MM.1S (cell line): ENCODE data around the gene KRTAP9-8.

ENCODE experiments used
- DNase-seq: peaks from one replicate; pipeline ENCODE4 v3.0.0-alpha.2; 2015
- H2AFZ ChIP-seq: fragments of 300-600 bp; sonication (generic); 2 replicates; pipeline ENCODE4 v1.6.0; 2016; ENCODE audit warnings: antibody characterized with exemption, low read length
- H3F3A ChIP-seq: fragments of 300-600 bp; sonication (generic); 2 replicates; pipeline ENCODE4 v1.6.1; 2016; ENCODE audit warnings: mild to moderate bottlenecking, antibody characterized with exemption, low read length, moderate library complexity, mixed read lengths; ENCODE audit not compliant: insufficient read depth
- H3K27ac ChIP-seq: fragments of 300-600 bp; sonication (generic); 2 replicates; pipeline ENCODE4 v1.5.1; 2016; ENCODE audit warnings: mild to moderate bottlenecking, low read length
- H3K27me3 ChIP-seq: fragments of 300-600 bp; sonication (generic); replicated peaks from 2 replicates; pipeline ENCODE4 v1.6.0; 2016; ENCODE audit warnings: low read length; ENCODE audit not compliant: insufficient read depth
- H3K36me3 ChIP-seq: fragments of 300-600 bp; sonication (generic); replicated peaks from 2 replicates; pipeline ENCODE4 v1.6.1; 2016; ENCODE audit warnings: mild to moderate bottlenecking, low read length, mixed read lengths; ENCODE audit not compliant: insufficient read depth
- H3K4me1 ChIP-seq: fragments of 300-600 bp; sonication (generic); 2 replicates; pipeline ENCODE4 v1.6.1; 2016; ENCODE audit warnings: low read length, mixed read lengths
- H3K4me2 ChIP-seq: fragments of 300-600 bp; sonication (generic); 2 replicates; pipeline ENCODE4 v1.6.0; 2016; ENCODE audit warnings: low read depth, low read length
- H3K4me3 ChIP-seq: fragments of 300-600 bp; sonication (generic); 2 replicates; pipeline ENCODE4 v1.5.1; 2016; ENCODE audit warnings: low read length, mixed read lengths
- H3K79me2 ChIP-seq: fragments of 300-600 bp; sonication (generic); 2 replicates; pipeline ENCODE4 v1.6.1; 2016; ENCODE audit warnings: mixed run types, low read length, mixed read lengths
- H3K9ac ChIP-seq: fragments of 300-600 bp; sonication (generic); 2 replicates; pipeline ENCODE4 v1.6.1; 2016; ENCODE audit warnings: low read length, mixed read lengths
- H3K9me2 ChIP-seq: fragments of 300-600 bp; sonication (generic); replicated peaks from 2 replicates; pipeline ENCODE4 v1.6.1; 2016; ENCODE audit warnings: mild to moderate bottlenecking, low read length, mixed read lengths; ENCODE audit not compliant: insufficient read depth
- H3K9me3 ChIP-seq: fragments of 300-600 bp; sonication (generic); replicated peaks from 2 replicates; pipeline ENCODE4 v1.6.1; 2016; ENCODE audit warnings: mild to moderate bottlenecking, low read length, mixed read lengths; ENCODE audit not compliant: insufficient read depth
- H4K20me1 ChIP-seq: fragments of 300-600 bp; sonication (generic); 2 replicates; pipeline ENCODE4 v1.6.1; 2016; ENCODE audit warnings: mild to moderate bottlenecking, low read length, moderate library complexity, mixed read lengths; ENCODE audit not compliant: insufficient read depth
- EZH2 ChIP-seq: fragments of 300-600 bp; sonication (generic); optimal IDR thresholded peaks from 2 replicates; pipeline ENCODE3; 2017; ENCODE audit warnings: low read depth, mild to moderate bottlenecking, antibody characterized with exemption, low read length, mixed read lengths
- EZH2phosphoT487 ChIP-seq: fragments of 300-600 bp; sonication (generic); IDR thresholded peaks from 2 replicates; pipeline ENCODE4 v1.6.1; 2018; ENCODE audit warnings: antibody characterized with exemption, low read length
- TF ChIP-seq, protein P1 (sequence below): fragments of 300-600 bp; sonication (generic); IDR thresholded peaks from 2 replicates; pipeline ENCODE4 v1.5.1; 2016; ENCODE audit warnings: antibody characterized with exemption, low read length, mixed read lengths

KRTAP9-8 gene

DNA sequence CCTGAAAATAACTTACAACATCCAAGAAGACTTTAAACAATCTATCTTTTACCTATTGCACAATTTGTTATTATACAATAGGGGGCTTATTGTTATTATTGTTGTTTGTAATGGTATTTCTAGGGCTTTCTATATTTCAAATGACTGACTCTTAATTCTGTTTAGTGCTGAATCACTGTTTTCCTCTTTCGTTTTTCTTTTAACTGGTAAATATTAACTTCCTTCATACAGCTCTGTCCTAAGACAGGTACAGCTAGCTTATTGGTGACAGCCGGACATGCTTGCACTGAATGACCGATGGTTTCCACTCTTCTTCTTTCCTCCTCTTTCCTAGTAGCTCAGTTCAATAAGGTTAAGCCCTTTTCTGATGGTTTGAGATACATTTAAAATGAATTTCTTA is 49.3 kb downstream of the KRTAP9-8 start:
- Histone ChIP-seq H3K79me2 (no peaks in the 10 kb centered on the region), H3K4me3 (no peak overlapping the region), H3K9me2 (no peaks in the 10 kb centered on the region), H3F3A (no peaks in the 10 kb centered on the region), H3K36me3 (no peaks in the 10 kb centered on the region), H3K4me1 (no peaks in the 10 kb centered on the region), H4K20me1 (no peaks in the 10 kb centered on the region), H3K4me2 (no peak overlapping the region), H3K27ac (no peak overlapping the region), H3K27me3 (no peaks in the 10 kb centered on the region), H2AFZ (no peak overlapping the region), H3K9ac (no peak overlapping the region), H3K9me3 (no peaks in the 10 kb centered on the region)
- TF ChIP-seq, protein P1, sequence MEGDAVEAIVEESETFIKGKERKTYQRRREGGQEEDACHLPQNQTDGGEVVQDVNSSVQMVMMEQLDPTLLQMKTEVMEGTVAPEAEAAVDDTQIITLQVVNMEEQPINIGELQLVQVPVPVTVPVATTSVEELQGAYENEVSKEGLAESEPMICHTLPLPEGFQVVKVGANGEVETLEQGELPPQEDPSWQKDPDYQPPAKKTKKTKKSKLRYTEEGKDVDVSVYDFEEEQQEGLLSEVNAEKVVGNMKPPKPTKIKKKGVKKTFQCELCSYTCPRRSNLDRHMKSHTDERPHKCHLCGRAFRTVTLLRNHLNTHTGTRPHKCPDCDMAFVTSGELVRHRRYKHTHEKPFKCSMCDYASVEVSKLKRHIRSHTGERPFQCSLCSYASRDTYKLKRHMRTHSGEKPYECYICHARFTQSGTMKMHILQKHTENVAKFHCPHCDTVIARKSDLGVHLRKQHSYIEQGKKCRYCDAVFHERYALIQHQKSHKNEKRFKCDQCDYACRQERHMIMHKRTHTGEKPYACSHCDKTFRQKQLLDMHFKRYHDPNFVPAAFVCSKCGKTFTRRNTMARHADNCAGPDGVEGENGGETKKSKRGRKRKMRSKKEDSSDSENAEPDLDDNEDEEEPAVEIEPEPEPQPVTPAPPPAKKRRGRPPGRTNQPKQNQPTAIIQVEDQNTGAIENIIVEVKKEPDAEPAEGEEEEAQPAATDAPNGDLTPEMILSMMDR: no peak
- TF ChIP-seq EZH2phosphoT487 (no peak), EZH2 (no peak)
- no peak for DNase-seq
